Left colon (tissue), 2 donors: Measurements from ENCODE around the gene KCNC4. TPM values are rescaled to one million over a fixed set of nuclear protein-coding genes. Genes with fewer than 3 reads are reported as not detected.
A peak's percentile ranks its signal among the peaks of the same experiment; 100 is the strongest.

ENCODE experiments used
- ATAC-seq: fragments of 200-7000 bp; cut with Tn5 transposase; one replicate; pipeline ENCODE4 v1.9.1; 2020; ENCODE audit warnings: mild to moderate bottlenecking, moderate library complexity
- DNase-seq, 2 donors: peaks; one replicate each; pipeline ENCODE4 v3.0.0-alpha.2; 2020
- intact Hi-C, 2 donors: fragments of 100-400 bp; cut with DNase I in 1 of 2; cut with micrococcal nuclease in 1 of 2; formaldehyde crosslinking; loops; one replicate each; pipeline versions ENCODE4 v1.11.2 to v1.14.0; 2022; cut with DNase I, micrococcal nuclease
- total RNA-seq, 2 donors: library from RNA; stranded (reverse); fragmentation: NEBNext Ultra II Directional; extraction: Animal tissue kit (Norgen Biotek cat#: 25700); gene quantifications; one replicate each; pipeline ENCODE4 v1.2.1, GENCODE V29; 2021
- donor health status: DM: no; HTN: no; CAD: no.
- donor health status: DM: yes; HTN: yes; CAD: no.

KCNC4 gene
- total RNA-seq, 2 donors from 2014 or later = 7.0 to 8.1 TPM

DNA sequence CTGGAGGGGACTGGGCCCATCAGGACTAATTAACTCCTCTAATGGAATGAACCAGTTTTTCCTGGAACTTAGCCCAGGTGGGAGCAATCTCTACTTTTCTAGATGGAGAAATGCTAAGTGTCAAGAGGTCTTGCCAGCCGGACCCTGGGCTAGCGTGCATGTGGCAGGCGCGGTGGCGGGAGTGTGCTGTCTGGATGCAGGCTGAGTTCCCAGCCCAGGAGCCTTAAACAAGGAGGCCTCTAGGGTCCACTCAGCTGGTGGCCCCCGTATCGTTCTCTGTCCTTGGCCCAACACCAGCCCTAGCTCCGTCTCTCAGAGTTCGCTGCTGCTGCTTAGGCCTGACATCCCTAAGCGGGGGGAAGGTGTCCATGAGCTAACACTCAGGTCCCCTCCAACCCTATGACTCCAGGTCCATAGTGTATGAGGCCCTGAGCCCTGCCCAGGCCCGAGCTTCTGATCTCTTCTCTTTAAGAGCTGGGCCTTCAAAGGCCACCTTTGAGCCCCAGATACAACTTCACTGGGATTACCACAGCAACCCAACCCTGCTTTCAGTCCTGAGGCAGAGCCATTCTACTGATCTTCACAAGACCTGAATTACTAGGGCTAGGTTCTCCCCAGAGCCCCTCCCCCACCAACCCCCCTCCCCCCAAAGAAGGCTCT is 3.7 kb upstream of the KCNC4 start:
- no peak for ATAC-seq
- intact Hi-C loops = loop anchor here in 1 of 2 donors (5.0 to 10.0 kb wide), 2 partner anchors 106 to 258 kb away; no protein-coding TSS in a partner anchor
- DNase-seq = no peak

DNA sequence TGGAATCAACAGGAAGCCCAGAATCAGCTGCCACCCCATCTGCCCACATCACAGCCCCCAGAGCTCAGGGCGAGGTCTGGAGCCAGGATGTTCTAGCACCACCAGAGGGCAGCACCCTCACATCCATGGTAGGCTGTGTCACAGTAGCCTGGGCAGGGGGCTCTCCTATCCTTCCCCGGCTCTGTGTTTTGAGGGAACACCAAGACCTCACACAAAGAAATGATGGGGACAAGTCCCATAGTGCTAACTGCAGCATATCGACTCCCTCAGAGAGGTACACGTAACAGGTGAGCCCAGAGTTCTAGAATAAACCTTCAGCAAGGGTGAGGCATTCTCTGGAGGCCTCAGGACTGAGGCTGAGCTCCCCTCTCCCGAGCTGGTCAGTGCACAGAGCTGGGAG is 2.3 kb upstream of the KCNC4 start:
- DNase-seq (peak; percentile 51 to 88), ATAC-seq (no peak)
- intact Hi-C loops = loop anchor here (2.0 to 10.0 kb wide), 3 partner anchors 104 to 257 kb away; no protein-coding TSS in a partner anchor

- ATAC-seq (no peak), DNase-seq (no peak)
- intact Hi-C loops = loop anchor here (2.0 to 10.0 kb wide), 3 partner anchors 103 to 256 kb away; no protein-coding TSS in a partner anchor
Observed at GRCh38 chr1:110208916-110209645, 1.0 kb upstream of the KCNC4 start.

GRCh38 chr1:110210604-110211495 is 736 bp downstream of the KCNC4 start:
- intact Hi-C loops = no loop called here
- ATAC-seq (peak; percentile 51), DNase-seq (peak; percentile 58 to 78)

- no peak for DNase-seq
- no peak for ATAC-seq
- intact Hi-C loops = no loop called here
Observed at GRCh38 chr1:110211496-110212168, 1.5 kb downstream of the KCNC4 start.

DNA sequence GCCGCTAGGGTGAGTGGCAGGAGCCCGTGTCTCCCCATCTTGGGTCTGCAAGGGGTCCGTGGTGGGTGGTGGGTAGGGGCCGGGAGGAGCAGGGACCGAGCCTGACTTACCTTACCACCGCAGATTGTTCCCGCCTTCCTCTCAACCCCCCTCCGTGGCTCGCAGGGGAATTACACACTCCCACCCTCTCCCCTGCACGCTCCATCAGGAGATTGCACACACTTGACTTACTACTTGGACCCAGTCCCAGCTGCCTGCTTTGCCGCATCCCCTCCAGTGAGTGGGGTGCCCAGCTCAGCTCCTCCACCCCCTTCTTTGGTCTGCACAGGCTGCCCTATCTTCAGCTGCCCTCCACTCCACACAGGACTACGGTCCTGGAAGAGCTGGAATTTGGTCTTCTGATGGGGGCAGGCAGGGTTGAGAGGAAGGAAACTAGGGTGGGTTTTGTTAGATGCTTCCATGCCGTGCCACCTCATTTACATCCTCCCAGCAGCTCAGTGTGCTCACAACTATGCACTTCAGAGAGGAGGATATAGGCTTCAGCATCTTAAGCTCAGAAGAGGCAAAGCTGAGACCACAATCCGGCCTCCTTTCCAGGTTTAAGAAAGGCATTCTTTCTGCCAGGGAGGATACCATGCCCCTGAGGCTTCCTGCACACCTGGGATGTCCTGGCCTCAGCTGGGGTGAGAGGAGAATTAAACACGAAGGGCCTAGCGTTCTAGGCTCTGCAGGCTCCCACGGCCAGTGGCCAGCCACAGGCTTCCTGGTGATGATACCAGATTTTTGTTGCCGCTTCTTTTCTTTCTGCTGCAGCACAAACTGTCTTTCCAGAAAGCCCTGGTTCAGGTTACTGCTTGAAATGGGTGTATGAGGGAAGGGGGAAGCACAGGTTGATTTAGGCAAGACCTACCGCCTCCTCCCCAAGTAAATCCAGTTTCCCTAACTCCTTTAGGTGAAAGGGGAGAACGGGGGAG is 2.3 kb downstream of the KCNC4 start:
- no peak for ATAC-seq
- DNase-seq = no peak
- intact Hi-C loops = no loop called here

- DNase-seq (no peak), ATAC-seq (no peak)
- intact Hi-C loops = no loop called here
Observed at GRCh38 chr1:110213143-110213540, 3.0 kb downstream of the KCNC4 start.

DNA sequence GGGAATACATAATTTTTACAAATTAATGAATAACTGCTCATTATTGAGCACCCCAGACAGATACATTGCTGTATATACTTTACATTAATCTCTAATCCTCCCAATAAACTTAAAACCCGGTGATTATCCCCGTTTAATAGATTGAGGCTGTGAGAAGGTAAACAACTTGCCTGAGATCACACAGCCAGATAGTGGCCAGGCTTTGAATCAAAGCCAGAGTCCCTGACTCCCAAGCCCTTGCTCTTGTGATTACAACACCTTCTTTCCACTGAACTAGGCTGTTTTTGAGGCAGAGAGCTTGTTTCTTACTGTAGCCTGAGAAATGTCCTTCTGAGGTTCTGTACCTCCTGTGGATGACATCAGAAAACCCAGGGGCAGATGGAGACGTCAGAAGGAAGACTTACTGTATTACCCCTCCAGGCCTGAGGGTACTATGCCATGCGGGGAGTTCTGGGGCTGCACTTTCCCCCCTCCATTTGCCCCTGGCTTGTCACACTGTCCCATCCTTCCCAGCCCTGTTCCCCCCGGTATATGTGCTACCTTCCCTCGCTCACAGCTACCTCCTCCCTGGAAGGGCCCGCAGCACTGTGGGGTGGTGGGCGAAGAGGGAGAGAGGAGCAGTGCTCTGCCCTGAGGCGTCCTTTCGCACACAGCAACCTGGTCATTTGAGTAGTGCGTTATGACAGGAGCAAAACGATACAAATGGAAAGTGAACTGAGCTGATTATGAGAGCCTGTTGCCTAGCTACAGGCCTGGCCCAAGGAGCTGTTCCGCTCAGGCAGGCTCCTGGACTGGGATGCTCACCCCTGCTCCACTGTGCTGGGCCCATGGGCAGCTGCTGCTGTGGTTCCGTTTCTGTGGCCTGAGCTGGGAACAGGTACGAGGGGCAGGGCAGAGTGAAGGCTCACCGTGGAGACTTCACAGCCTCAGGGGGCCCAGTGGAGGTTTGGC is 4.6 kb downstream of the KCNC4 start:
- intact Hi-C loops = no loop called here
- DNase-seq (no peak), ATAC-seq (no peak)

GRCh38 chr1:110215621-110216515 is 5.8 kb downstream of the KCNC4 start:
- intact Hi-C loops = no loop called here
- DNase-seq (no peak), ATAC-seq (no peak)

DNA sequence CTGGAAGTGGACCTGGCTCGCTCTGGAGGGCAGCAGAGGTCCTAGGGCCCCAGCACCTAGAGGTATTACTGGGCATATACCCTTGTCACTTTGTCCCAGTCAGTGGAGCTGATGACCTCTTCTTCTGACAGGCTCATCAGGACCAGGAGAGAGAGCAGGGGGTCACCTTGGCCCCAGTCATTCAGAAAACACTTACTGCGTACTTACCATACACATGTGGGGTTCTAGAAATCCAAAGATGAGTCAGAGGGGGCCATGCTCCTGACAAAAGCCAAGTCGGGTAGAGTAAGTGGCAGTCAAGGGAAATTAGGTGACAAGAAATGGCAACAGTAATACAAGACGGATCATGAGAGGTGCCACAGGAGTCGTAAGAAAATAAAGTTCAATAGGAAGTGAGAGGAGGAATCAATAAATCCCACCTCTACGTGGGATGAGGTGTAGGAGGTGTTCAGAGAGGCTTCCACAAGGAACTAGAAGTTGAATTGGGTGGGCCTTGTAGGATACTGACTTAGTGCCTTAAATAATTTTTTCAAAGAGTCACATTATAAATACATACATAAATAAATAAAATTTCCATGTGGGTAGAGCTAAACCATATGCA is 6.8 kb downstream of the KCNC4 start:
- DNase-seq (no peak), ATAC-seq (no peak)
- intact Hi-C loops = no loop called here

DNA sequence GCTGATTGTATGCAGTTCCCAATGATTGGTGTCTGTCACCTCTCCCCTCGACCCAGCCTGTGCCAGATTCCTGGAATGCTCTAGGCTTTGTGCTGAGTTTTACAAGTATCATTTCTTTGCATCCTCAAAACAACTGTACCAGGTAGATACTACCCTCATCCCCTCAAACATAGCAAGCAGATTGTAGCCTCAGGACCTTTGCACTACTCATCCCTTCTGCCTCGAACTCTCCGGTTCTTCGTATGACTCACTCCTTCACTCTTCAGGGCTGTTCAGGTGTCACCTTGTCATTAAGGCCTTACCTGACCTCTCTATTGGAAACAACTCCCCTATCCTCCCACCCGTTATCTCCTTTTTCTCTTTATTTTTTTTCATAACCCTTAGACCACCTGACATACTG is 8.0 kb downstream of the KCNC4 start:
- no peak for ATAC-seq
- intact Hi-C loops = no loop called here
- no peak for DNase-seq

- ATAC-seq = no peak
- intact Hi-C loops = no loop called here
- no peak for DNase-seq
Observed at GRCh38 chr1:110218739-110219138, 8.6 kb downstream of the KCNC4 start.

- intact Hi-C loops = no loop called here
- ATAC-seq = peak; percentile 66
- no peak for DNase-seq
Observed at GRCh38 chr1:110220324-110220723, 10.2 kb downstream of the KCNC4 start.

DNA sequence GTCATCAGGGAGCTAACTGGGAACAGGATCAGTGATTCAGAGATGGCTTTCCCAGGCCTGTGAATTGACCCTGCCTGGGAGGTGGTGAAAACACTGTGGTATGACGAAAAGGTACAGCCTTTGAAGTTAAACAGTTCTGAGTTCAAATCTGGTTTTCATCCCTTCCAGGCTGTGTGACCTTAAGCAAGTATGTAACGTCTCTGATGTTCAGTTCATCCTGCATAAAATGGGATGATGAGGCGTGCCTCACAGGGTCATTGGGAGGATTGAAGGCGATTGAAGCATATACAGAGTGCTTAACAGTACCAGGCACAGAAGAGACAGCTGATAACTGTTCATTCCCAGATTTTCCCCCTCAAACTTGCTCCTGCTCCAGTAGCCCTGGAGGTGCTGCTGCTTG is 11.0 kb downstream of the KCNC4 start:
- DNase-seq (no peak), ATAC-seq (no peak)
- intact Hi-C loops = no loop called here

DNA sequence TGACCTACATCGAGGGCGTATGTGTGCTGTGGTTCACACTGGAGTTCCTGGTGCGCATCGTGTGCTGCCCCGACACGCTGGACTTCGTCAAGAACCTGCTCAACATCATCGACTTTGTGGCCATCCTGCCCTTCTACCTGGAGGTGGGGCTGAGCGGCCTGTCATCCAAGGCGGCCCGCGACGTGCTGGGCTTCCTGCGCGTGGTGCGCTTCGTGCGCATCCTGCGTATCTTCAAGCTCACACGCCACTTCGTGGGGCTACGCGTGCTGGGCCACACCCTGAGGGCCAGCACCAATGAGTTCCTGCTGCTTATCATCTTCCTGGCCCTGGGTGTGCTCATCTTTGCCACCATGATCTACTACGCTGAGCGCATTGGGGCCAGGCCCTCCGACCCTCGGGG is 13.0 kb downstream of the KCNC4 start:
- DNase-seq (no peak), ATAC-seq (no peak)
- intact Hi-C loops = no loop called here
